IMR-90 (cell line): ENCODE data around the gene DZIP1. TPM values are rescaled to one million over a fixed set of nuclear protein-coding genes. Genes with fewer than 3 reads are reported as not detected.

Experiments
- ATAC-seq: fragments of 200-7000 bp; cut with Tn5 transposase; 2 replicates; pipeline ENCODE4 v1.9.1; 2020; ENCODE audit warnings: low read depth, mild to moderate bottlenecking, moderate library complexity
- BruUV-seq: library from RNA; stranded (reverse); fragments of 400-500 nt; replicated peaks from 2 replicates; lab custom pipeline; 2021; lab: Mats Ljungman, UMichigan
- CTCF ChIA-PET: fragments of 300-600 bp; formaldehyde crosslinking; extraction: SDS; loops from one replicate; lab custom pipeline; 2021; ENCODE audit warnings: antibody characterized with exemption; lab: Yijun Ruan, JAX
- POLR2A ChIA-PET: fragments of 300-600 bp; sonication (Branson Sonifier 250); formaldehyde crosslinking; loops from one replicate; lab custom pipeline; 2022; ENCODE audit warnings: antibody characterized with exemption; ENCODE audit not compliant: unreplicated experiment; lab: Charles Lee
- DNase-seq: peaks from one replicate; pipeline ENCODE4 v3.0.0; 2013
- H2AFZ ChIP-seq: replicated peaks from 2 replicates; pipeline ENCODE3; 2013; ENCODE audit warnings: low read length, mild to moderate bottlenecking; ENCODE audit not compliant: poor library complexity
- H2AK5ac ChIP-seq: 2 replicates; pipeline ENCODE4 v1.6.1; 2013; ENCODE audit warnings: low read depth, low read length, inconsistent platforms
- H2AK9ac ChIP-seq: replicated peaks from 2 replicates; pipeline ENCODE3; 2013; ENCODE audit warnings: mild to moderate bottlenecking, low read depth, low read length, moderate library complexity; ENCODE audit not compliant: poor library complexity
- H2BK120ac ChIP-seq: 2 replicates; pipeline ENCODE4 v1.6.1; 2013; ENCODE audit warnings: low read depth, low read length, inconsistent platforms
- H2BK15ac ChIP-seq: 3 replicates; pipeline ENCODE4 v1.6.1; 2013; ENCODE audit warnings: low read depth, low read length, inconsistent platforms
- H2BK20ac ChIP-seq: 2 replicates; pipeline ENCODE4 v1.6.1; 2013; ENCODE audit warnings: low read depth, mild to moderate bottlenecking, inconsistent platforms, low read length, moderate library complexity
- H2BK5ac ChIP-seq: 2 replicates; pipeline ENCODE4 v1.6.1; 2013; ENCODE audit warnings: mild to moderate bottlenecking, low read depth, low read length, inconsistent platforms; ENCODE audit not compliant: poor library complexity, severe bottlenecking
- H3K14ac ChIP-seq: replicated peaks from 2 replicates; pipeline ENCODE4 v1.6.1; 2013; ENCODE audit warnings: low read depth, low read length, inconsistent platforms
- H3K18ac ChIP-seq: 2 replicates; pipeline ENCODE4 v1.6.1; 2013; ENCODE audit warnings: low read depth, low read length, control low read depth
- H3K23ac ChIP-seq: 2 replicates; pipeline ENCODE4 v1.6.1; 2013; ENCODE audit warnings: low read depth, low read length, inconsistent platforms
- H3K27ac ChIP-seq: 2 replicates; pipeline ENCODE4 v1.5.1; 2013; ENCODE audit warnings: mild to moderate bottlenecking, control low read depth, low read length; ENCODE audit not compliant: insufficient read depth
- H3K27me3 ChIP-seq: 2 replicates; pipeline ENCODE4 v1.6.1; 2013; ENCODE audit warnings: low read length; ENCODE audit not compliant: control insufficient read depth, insufficient read depth
- H3K36me3 ChIP-seq: 2 replicates; pipeline ENCODE4 v1.6.1; 2013; ENCODE audit warnings: low read length, mixed read lengths; ENCODE audit not compliant: control insufficient read depth, insufficient read depth
- H3K4ac ChIP-seq: 2 replicates; pipeline ENCODE4 v1.6.1; 2013; ENCODE audit warnings: low read depth, low read length, inconsistent platforms
- H3K4me1 ChIP-seq: 2 replicates; pipeline ENCODE4 v1.6.1; 2013; ENCODE audit warnings: low read length, mixed read lengths; ENCODE audit not compliant: control insufficient read depth, insufficient read depth
- H3K4me2 ChIP-seq: 2 replicates; pipeline ENCODE4 v1.6.1; 2013; ENCODE audit warnings: low read depth, mild to moderate bottlenecking, control low read depth, low read length, moderate library complexity
- H3K4me3 ChIP-seq: 2 replicates; pipeline ENCODE4 v1.5.1; 2013; ENCODE audit warnings: low read depth, mild to moderate bottlenecking, control low read depth, low read length, moderate library complexity; ENCODE audit not compliant: insufficient read depth
- H3K56ac ChIP-seq: 2 replicates; pipeline ENCODE4 v1.6.1; 2013; ENCODE audit warnings: low read length, inconsistent platforms; ENCODE audit not compliant: insufficient read depth; ENCODE audit errors: extremely low read depth
- H3K79me1 ChIP-seq, 2 experiments: 2 replicates each; pipeline ENCODE4 v1.6.1; 2013; ENCODE audit warnings: low read length in 2 of 2, inconsistent platforms in 1 of 2, low read depth in 1 of 2
- H3K9ac ChIP-seq: 2 replicates; pipeline ENCODE4 v1.6.1; 2013; ENCODE audit warnings: low read depth, low read length, control low read depth
- H3K9me1 ChIP-seq: 2 replicates; pipeline ENCODE4 v1.6.1; 2013; ENCODE audit warnings: low read length, inconsistent platforms; ENCODE audit not compliant: insufficient read depth
- H3K9me3 ChIP-seq: 2 replicates; pipeline ENCODE4 v1.6.1; 2013; ENCODE audit warnings: low read length; ENCODE audit not compliant: control insufficient read depth, insufficient read depth
- H4K20me1 ChIP-seq: 2 replicates; pipeline ENCODE4 v1.6.1; 2013; ENCODE audit warnings: low read length, inconsistent platforms; ENCODE audit not compliant: insufficient read depth
- H4K5ac ChIP-seq: 2 replicates; pipeline ENCODE4 v1.6.1; 2013; ENCODE audit warnings: mild to moderate bottlenecking, low read depth, low read length, control low read depth
- H4K8ac ChIP-seq, 2 experiments: 2 replicates each; pipeline ENCODE4 v1.6.1; 2013; ENCODE audit warnings: low read depth in 2 of 2, low read length in 2 of 2, control low read depth in 1 of 2, inconsistent platforms in 1 of 2
- H4K91ac ChIP-seq: 2 replicates; pipeline ENCODE4 v1.6.1; 2013; ENCODE audit warnings: low read depth, low read length, inconsistent platforms; ENCODE audit not compliant: insufficient read depth
- BHLHE40 ChIP-seq: fragments of 150-350 bp; IDR thresholded peaks from 2 replicates; pipeline ENCODE4 v1.6.1; 2016; ENCODE audit warnings: mild to moderate bottlenecking, low read depth, low read length
- CEBPB ChIP-seq: IDR thresholded peaks from 2 replicates; pipeline ENCODE4 v1.6.1; 2012; ENCODE audit warnings: low read depth, low read length, improper control_type of control experiment
- ELK1 ChIP-seq: fragments of 150-350 bp; IDR thresholded peaks from 2 replicates; pipeline ENCODE4 v1.6.1; 2016; ENCODE audit warnings: low read depth, mild to moderate bottlenecking, low read length, moderate library complexity, borderline replicate concordance
- MXI1 ChIP-seq: IDR thresholded peaks from 2 replicates; pipeline ENCODE4 v1.6.1; 2012; ENCODE audit warnings: low read depth, mild to moderate bottlenecking, low read length, moderate library complexity, borderline replicate concordance
- NFE2L2 ChIP-seq: fragments of 150-350 bp; IDR thresholded peaks from 2 replicates; pipeline ENCODE4 v1.6.1; 2016; ENCODE audit warnings: low read depth, mild to moderate bottlenecking, low read length
- RAD21 ChIP-seq: IDR thresholded peaks from 2 replicates; pipeline ENCODE4 v1.6.1; 2012; ENCODE audit warnings: low read length, improper control_type of control experiment
- RCOR1 ChIP-seq: IDR thresholded peaks from 2 replicates; pipeline ENCODE4 v1.6.1; 2012; ENCODE audit warnings: mild to moderate bottlenecking, low read length, improper control_type of control experiment; ENCODE audit not compliant: insufficient replicate concordance
- RFX5 ChIP-seq: IDR thresholded peaks from 2 replicates; pipeline ENCODE4 v1.8.0; 2012; ENCODE audit warnings: low read depth, mild to moderate bottlenecking, low read length, moderate library complexity
- SMC3 ChIP-seq: fragments of 150-350 bp; IDR thresholded peaks from 2 replicates; pipeline ENCODE4 v1.6.1; 2016; ENCODE audit warnings: low read depth, mild to moderate bottlenecking, antibody characterized with exemption, low read length, moderate library complexity
- USF2 ChIP-seq: fragments of 150-350 bp; IDR thresholded peaks from 2 replicates; pipeline ENCODE4 v1.6.1; 2017; ENCODE audit warnings: mild to moderate bottlenecking, antibody characterized with exemption, low read length, low read depth
- dilution Hi-C: fragments of 300-500 bp; cut with HindIII; formaldehyde crosslinking; loops from one replicate; pipeline ENCODE4 v1.14.3; 2018; ENCODE audit warnings: low sequenced_read_pairs; ENCODE audit not compliant: unreplicated experiment
- in situ Hi-C: fragments of 300-500 bp; cut with MboI; formaldehyde crosslinking; loops from 3 replicates; pipeline ENCODE4 v1.14.3; 2019; ENCODE audit warnings: low sequenced_read_pairs, inconsistent platforms, mixed read lengths
- intact Hi-C: fragments of 100-400 bp; cut with micrococcal nuclease; formaldehyde crosslinking; loops from 2 replicates; pipeline ENCODE4 v1.10.0; 2022
- polyA plus RNA-seq, 3 experiments: library from polyadenylated mRNA; depleted of rRNA; stranded (reverse); fragments of >200 nt; gene quantifications; 2 replicates each; pipeline ENCODE4 v1.2.3, GENCODE V29; 2012; ENCODE audit warnings: low replicate concordance in 1 of 3
- total RNA-seq: library from RNA; depleted of rRNA; stranded (reverse); fragments of >200 nt; gene quantifications from 2 replicates; pipeline ENCODE4 v1.2.3, GENCODE V29; 2012
- TF ChIP-seq, protein P1 (sequence below): conservative IDR thresholded peaks from 2 replicates; pipeline ENCODE4 v1.5.1; 2012; ENCODE audit warnings: mild to moderate bottlenecking, low read depth, low read length, improper control_type of control experiment

The DZIP1 gene
- total and polyA plus RNA-seq, 2 of the 4 experiments (the other 2 are of a cell fraction): 12.2 to 15.9 TPM

DNA sequence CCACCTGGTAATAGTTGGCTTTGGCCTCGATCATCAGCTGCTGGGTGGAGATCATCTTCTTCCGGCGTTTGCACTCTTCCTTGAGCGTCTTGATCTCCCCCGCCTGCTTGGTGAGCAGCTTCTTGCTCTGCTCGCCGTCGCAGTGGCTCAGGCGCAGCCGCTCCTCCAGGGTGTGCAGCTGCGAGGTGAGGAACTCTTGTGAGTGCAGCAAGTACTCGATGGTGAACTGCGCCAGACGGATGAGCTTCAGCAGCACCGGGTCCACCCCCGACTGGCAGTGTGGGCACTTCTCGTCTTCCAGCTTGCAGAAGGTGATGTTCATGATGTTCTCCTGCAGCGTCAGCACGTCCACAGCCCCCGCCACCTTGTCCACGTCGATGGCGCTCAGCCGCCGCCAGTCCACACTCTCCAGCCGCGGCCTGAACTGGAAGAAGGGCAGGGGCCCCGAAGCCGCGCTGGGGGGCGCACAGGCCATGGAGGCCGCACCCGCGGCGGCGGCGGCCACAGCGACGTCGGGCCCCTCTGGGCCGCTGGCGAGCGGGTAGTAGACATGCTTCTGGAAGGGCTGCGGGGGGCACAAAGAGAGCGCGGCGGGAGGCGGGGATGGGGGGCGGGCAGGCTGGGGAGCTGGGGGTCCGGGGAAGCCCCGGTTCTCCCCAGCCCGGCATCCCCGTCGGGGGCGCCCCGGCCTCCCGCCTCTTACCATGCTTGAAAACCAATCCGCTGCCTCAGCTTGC, 3.0 kb downstream of the DZIP1 start (continued):
- TF ChIP-seq BHLHE40 (no peak), NFE2L2 (no peak)

DNA sequence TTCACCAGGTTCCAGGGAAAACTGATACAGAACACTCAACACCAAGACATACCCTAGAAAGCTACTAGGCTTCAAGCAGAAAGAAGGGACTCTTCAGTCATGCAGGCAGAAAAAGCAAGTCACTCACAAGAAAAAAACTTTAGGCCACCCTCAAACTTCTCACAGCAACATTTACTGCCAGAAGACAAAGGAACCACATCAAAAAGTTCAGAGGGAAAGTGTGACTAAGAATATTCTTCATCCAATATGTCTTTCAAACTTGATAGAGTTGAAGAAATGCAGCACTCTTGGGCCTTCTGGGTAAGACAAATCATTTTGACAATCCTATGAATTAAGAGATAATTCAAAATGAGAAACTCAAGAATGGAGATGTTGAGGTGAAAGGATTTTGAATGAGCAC, 7.7 kb downstream of the DZIP1 start:
- Histone ChIP-seq H3K23ac (no peak overlapping the region), H3K27ac (no peak overlapping the region), H2BK5ac (no peak overlapping the region), H3K4me3 (no peak overlapping the region), H4K91ac (no peak overlapping the region), H4K8ac (no peak overlapping the region), H4K20me1 (0 out of 2 replicates have a peak, but pooled peaks cover 5% of the 10 kb centered on the region), H2BK20ac (no peak overlapping the region), H3K56ac (no peak overlapping the region), H2AFZ (no peak overlapping the region), H2BK15ac (no peak overlapping the region), H3K79me1 (peaks cover 12 to 28% of the 10 kb centered on the region in 2 experiments; a peak in 2 of 4 replicates), H2BK120ac (no peak overlapping the region), H3K9ac (no peak overlapping the region), H3K4me2 (no peak overlapping the region), H3K9me1 (peaks cover 17% of the 10 kb centered on the region), H3K14ac (no peak overlapping the region), H3K4ac (no peak overlapping the region), H3K4me1 (peaks cover 7% of the 10 kb centered on the region), H2AK9ac (no peak overlapping the region), H3K36me3 (peaks cover 41% of the 10 kb centered on the region), H2AK5ac (no peak overlapping the region), H4K5ac (no peak overlapping the region), H3K27me3 (no peaks in the 10 kb centered on the region), H3K18ac (no peak overlapping the region), H3K9me3 (no peaks in the 10 kb centered on the region)
- no peak for DNase-seq
- CTCF ChIA-PET: no interaction called here
- POLR2A ChIA-PET: no interaction called here
- TF ChIP-seq, protein P1, sequence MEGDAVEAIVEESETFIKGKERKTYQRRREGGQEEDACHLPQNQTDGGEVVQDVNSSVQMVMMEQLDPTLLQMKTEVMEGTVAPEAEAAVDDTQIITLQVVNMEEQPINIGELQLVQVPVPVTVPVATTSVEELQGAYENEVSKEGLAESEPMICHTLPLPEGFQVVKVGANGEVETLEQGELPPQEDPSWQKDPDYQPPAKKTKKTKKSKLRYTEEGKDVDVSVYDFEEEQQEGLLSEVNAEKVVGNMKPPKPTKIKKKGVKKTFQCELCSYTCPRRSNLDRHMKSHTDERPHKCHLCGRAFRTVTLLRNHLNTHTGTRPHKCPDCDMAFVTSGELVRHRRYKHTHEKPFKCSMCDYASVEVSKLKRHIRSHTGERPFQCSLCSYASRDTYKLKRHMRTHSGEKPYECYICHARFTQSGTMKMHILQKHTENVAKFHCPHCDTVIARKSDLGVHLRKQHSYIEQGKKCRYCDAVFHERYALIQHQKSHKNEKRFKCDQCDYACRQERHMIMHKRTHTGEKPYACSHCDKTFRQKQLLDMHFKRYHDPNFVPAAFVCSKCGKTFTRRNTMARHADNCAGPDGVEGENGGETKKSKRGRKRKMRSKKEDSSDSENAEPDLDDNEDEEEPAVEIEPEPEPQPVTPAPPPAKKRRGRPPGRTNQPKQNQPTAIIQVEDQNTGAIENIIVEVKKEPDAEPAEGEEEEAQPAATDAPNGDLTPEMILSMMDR: no peak
- no peak for TF ChIP-seq SMC3
- no peak for TF ChIP-seq RAD21
- no peak for TF ChIP-seq ELK1
- no peak for TF ChIP-seq USF2
- TF ChIP-seq BHLHE40: no peak
- no peak for TF ChIP-seq MXI1
- no peak for TF ChIP-seq NFE2L2
- no peak for TF ChIP-seq RCOR1
- TF ChIP-seq RFX5: no peak
- TF ChIP-seq CEBPB: no peak
- no TSS peak for BruUV-seq
- no peak for ATAC-seq
- intact Hi-C loops (no loop called here), dilution Hi-C loops (no loop called here), in situ Hi-C loops (no loop called here)
